NCI-H2029 treated with DMSO at 0.1 percent for 48 hours (cell line): Measurements from ENCODE around the gene CWC15.
"Not testable (repeated sequence)": the region's sequence is repeated elsewhere in the genome, so short reads cannot be mapped to it uniquely, and the experiment has no call there.

Source experiments
- DNase-seq: peaks from one replicate; lab custom pipeline; 2025; lab: John Stamatoyannopoulos, UW

CWC15 gene

GRCh38 chr11:94954753-94955152 is 18.6 kb downstream of the CWC15 start:
- DNase-seq = no peak

- no peak for DNase-seq
These were observed 25.2 kb downstream of the CWC15 start for GRCh38 chr11:94948070-94948617.

GRCh38 chr11:94946812-94947211 is 26.5 kb downstream of the CWC15 start:
- no peak for DNase-seq

GRCh38 chr11:94941131-94941530 is 32.2 kb downstream of the CWC15 start:
- DNase-seq = no peak

- no peak for DNase-seq
These were observed 34.0 kb downstream of the CWC15 start for GRCh38 chr11:94939346-94939745.

GRCh38 chr11:94938095-94939055 is 35.0 kb downstream of the CWC15 start:
- no peak for DNase-seq

- no peak for DNase-seq
These were observed 38.5 kb downstream of the CWC15 start for GRCh38 chr11:94934846-94935245.

GRCh38 chr11:94934362-94934761 is 39.0 kb downstream of the CWC15 start:
- no peak for DNase-seq

GRCh38 chr11:94933223-94934130 is 39.9 kb downstream of the CWC15 start:
- DNase-seq = no peak

- no peak for DNase-seq
These were observed 40.9 kb downstream of the CWC15 start for GRCh38 chr11:94932503-94932902.

GRCh38 chr11:94932072-94932471 is 41.3 kb downstream of the CWC15 start:
- not testable (repeated sequence) for DNase-seq

- DNase-seq = no peak
These were observed 45.0 kb downstream of the CWC15 start for GRCh38 chr11:94928117-94928990.

- DNase-seq = no peak
These were observed 46.6 kb downstream of the CWC15 start for GRCh38 chr11:94926698-94927237.

- no peak for DNase-seq
These were observed 47.1 kb downstream of the CWC15 start for GRCh38 chr11:94926271-94926625.

GRCh38 chr11:94925422-94926270 is 47.7 kb downstream of the CWC15 start:
- no peak for DNase-seq

GRCh38 chr11:94924612-94925011 is 48.7 kb downstream of the CWC15 start:
- no peak for DNase-seq

- DNase-seq = no peak
These were observed 49.2 kb downstream of the CWC15 start for GRCh38 chr11:94924171-94924572.

- DNase-seq = no peak
These were observed 50.4 kb downstream of the CWC15 start for GRCh38 chr11:94923004-94923334.

GRCh38 chr11:94922321-94923003 is 50.9 kb downstream of the CWC15 start:
- no peak for DNase-seq

- DNase-seq = no peak
These were observed 53.0 kb downstream of the CWC15 start for GRCh38 chr11:94920311-94920710.
